Left forelimb (tissue), 1 donor: ENCODE data around the gene PAGE5.

Source experiments
- DNase-seq: peaks from one replicate; pipeline ENCODE4 v3.0.0-alpha.2; 2018; ENCODE audit warnings: low spot score

PAGE5 gene

GRCh38 chrX:55220119-55220794, at the start of gene PAGE5:
Gene PAGE5, plus strand, starts transcription at chrX:55220346. Its CDS starts 1,037 bp downstream, at chrX:55221383.
- DNase-seq = no peak

- no peak for DNase-seq
Measured at GRCh38 chrX:55187281-55187680, 32.9 kb upstream of the PAGE5 start.

GRCh38 chrX:55196688-55197087, 23.5 kb upstream of the PAGE5 start:
- DNase-seq = no peak

- DNase-seq = no peak
Measured at GRCh38 chrX:55201930-55202579, 18.1 kb upstream of the PAGE5 start.

DNA sequence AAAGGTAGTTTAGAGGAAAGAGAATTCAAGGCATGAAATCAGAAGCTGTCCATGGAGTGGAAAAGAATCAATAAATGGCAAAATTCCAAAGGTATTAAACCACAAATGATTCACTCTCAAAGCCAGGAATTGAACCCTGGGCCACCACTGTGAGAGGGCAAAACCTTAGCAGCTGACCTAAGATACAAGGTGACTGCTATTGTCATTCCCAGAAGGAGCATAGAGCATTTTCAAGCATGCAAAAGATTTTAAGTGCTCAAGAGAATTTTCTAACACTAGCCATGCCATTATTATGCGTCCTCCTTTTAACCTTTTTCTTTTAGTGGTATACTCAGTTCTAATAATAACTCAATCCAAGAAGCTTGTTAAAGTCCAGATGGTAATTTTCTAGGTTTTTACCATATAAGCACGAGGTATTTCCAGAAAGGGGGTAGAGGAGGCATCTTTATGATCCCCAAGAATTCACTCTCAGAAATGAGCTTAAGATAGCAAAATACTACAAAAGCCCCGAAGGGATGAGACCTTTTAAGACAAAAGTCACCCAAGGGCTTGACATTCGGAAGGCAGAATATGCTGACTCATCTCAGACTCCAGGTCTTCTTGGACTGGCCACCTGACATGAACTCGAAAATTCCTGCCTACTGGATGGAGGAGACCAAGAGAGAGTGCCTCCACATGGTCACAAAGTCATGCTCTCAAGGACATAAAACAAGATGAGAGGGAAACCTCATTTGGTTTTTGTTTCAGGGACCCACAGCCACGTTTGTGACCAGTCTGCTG, 13.8 kb upstream of the PAGE5 start:
- DNase-seq = no peak

- DNase-seq = no peak
Measured at GRCh38 chrX:55210931-55211677, 9.0 kb upstream of the PAGE5 start.

- DNase-seq = no peak
Measured at GRCh38 chrX:55213381-55213780, 6.8 kb upstream of the PAGE5 start.

DNA sequence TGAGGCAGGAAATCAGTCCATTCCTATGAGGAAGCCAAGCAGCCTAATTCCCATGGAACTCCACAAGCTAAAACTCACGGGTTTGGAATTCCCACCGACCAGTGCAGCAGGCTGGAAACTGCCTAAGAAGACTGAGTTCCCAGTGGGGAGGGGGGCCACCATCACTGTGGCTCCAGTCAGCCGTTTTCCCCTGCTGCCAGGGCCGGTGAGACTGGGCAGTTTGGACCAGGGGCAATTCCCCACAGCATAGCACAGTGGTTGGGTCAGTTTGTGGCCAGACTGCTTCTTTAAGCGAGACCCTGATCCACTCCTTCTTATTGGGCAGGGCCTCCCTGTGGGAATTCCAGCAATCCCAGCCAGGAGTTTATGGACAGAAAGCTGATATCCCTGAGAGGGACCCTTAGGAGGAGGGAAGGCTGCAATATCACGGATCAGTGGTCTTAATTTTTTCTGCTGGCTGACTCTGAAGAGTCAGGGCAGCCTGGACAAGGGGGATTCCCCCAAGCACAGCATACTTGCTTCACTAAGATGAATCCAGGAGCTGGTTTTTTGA, 20.7 kb downstream of the PAGE5 start:
- DNase-seq = no peak

DNA sequence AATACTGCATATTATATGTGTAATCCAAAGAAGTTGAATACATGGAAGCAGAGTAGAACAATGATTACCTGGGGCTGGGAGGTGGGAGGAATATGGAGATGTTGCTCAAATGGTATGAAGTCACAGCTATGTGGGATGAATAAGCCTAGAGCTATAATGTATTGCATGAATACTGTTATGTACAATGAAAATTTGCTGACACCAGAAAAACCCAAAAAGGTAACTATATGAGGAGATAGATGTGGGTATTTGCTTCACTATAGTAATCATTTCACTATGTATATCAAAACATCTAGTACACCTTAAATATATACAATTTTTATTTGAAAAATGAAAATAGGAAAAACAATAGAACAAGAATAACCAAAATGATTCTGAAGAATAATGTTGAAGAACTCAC, 33.4 kb downstream of the PAGE5 start:
- DNase-seq = no peak

DNA sequence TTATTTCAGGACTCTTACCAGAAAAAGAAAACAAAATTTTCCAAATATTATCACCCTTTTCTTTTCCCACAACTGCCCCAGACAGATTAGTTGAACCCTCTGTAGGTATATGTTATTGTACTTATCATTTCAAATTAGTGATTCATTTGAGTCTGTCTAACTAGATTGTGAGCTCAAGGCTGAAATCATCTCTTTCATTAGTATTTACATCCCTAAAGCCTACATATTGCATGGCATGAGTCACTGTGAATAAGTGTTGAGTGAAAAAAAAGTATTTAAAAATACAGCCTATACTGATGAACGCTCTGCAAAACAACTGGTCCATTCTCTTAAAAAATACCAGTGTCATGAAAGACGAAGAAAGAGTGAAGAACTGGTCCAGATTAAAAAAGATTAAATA, 40.7 kb downstream of the PAGE5 start:
- DNase-seq = no peak

DNA sequence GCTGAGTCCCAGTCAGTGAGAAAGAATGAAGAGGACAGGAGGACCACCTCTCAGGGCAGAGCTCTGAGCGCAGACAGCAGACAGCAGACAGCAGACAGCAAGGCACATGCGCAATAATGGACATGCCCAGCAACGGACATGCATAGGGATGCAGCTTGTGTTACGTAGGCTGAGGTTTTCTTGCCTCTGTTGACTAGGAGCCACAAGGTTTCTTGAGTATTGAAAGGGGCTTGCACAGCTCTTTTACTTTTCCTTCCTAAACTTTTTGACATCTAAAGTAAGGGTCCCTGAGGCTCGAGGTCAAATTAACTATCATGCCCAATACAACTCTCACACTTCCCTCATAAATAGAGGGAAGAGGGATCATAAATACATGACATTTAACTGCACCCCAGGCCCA, 44.7 kb downstream of the PAGE5 start, which contains the start of gene PAGE3:
PAGE3 (minus strand) TSS at position 101 of the 400 bp plus-strand sequence. CDS start 1,013 bp downstream, outside the sequence.
- no peak for DNase-seq
